Measurements from ENCODE around the gene TIMP2. TPM values are rescaled to one million over a fixed set of nuclear protein-coding genes. Genes with fewer than 3 reads are reported as not detected.
A peak's percentile ranks its signal among the peaks of the same experiment; 100 is the strongest.
"Not testable (repeated sequence)": the region's sequence is repeated elsewhere in the genome, so short reads cannot be mapped to it uniquely, and the experiment has no call there.

Gene TIMP2
- total RNA-seq, 2 experiments from 2014 or later, result 0.35 to 0.43 TPM

- H3K36me3 Mint-ChIP-seq (ENCODE audit: low read depth); H3K27ac Mint-ChIP-seq; H3K4me3 Mint-ChIP-seq; intact Hi-C loops (cut with micrococcal nuclease); H3K27me3 Mint-ChIP-seq (ENCODE audit: low read depth); DNase-seq; H3K9me3 Mint-ChIP-seq: not testable (repeated sequence)
- CTCF ChIA-PET, result interaction anchor here (0.5 to 3.0 kb wide), 5 partner anchors 11 to 736 kb away, joined by 3 to 16 read pairs (median 3); no protein-coding TSS in a partner anchor
- peaks cover 18% of the 10 kb centered on the region for H3K4me1 Mint-ChIP-seq (ENCODE audit: low read depth)
Measured at GRCh38 chr17:78876954-78877517, 48.2 kb downstream of the TIMP2 start.

- CTCF ChIA-PET, result interaction anchor here (0.5 to 3.0 kb wide), 3 partner anchors 10 to 159 kb away, joined by 3 to 16 read pairs (median 3); no protein-coding TSS in a partner anchor
- peaks cover 18% of the 10 kb centered on the region for H3K4me1 Mint-ChIP-seq (ENCODE audit: low read depth)
- intact Hi-C loops (cut with micrococcal nuclease), result no loop called here
- H3K4me3 Mint-ChIP-seq, result no peak overlapping the region
- H3K9me3 Mint-ChIP-seq, result no peaks in the 10 kb centered on the region
- no peaks in the 10 kb centered on the region for H3K27me3 Mint-ChIP-seq (ENCODE audit: low read depth)
- DNase-seq, result no peak
- no peaks in the 10 kb centered on the region for H3K36me3 Mint-ChIP-seq (ENCODE audit: low read depth)
- no peak overlapping the region for H3K27ac Mint-ChIP-seq
Measured at GRCh38 chr17:78876094-78876597, 49.0 kb downstream of the TIMP2 start.

GRCh38 chr17:78875363-78876093 is 49.7 kb downstream of the TIMP2 start:
- H3K36me3 Mint-ChIP-seq (ENCODE audit: low read depth), result no peaks in the 10 kb centered on the region
- H3K27me3 Mint-ChIP-seq (ENCODE audit: low read depth), result no peaks in the 10 kb centered on the region
- CTCF ChIA-PET, result interaction anchor here (0.5 to 3.0 kb wide), 3 partner anchors 9 to 159 kb away, joined by 3 to 16 read pairs (median 3); no protein-coding TSS in a partner anchor
- no peak overlapping the region for H3K27ac Mint-ChIP-seq
- DNase-seq, result no peak
- no peaks in the 10 kb centered on the region for H3K9me3 Mint-ChIP-seq
- H3K4me1 Mint-ChIP-seq (ENCODE audit: low read depth), result peaks cover 18% of the 10 kb centered on the region
- no peak overlapping the region for H3K4me3 Mint-ChIP-seq
- intact Hi-C loops (cut with micrococcal nuclease), result no loop called here

DNA sequence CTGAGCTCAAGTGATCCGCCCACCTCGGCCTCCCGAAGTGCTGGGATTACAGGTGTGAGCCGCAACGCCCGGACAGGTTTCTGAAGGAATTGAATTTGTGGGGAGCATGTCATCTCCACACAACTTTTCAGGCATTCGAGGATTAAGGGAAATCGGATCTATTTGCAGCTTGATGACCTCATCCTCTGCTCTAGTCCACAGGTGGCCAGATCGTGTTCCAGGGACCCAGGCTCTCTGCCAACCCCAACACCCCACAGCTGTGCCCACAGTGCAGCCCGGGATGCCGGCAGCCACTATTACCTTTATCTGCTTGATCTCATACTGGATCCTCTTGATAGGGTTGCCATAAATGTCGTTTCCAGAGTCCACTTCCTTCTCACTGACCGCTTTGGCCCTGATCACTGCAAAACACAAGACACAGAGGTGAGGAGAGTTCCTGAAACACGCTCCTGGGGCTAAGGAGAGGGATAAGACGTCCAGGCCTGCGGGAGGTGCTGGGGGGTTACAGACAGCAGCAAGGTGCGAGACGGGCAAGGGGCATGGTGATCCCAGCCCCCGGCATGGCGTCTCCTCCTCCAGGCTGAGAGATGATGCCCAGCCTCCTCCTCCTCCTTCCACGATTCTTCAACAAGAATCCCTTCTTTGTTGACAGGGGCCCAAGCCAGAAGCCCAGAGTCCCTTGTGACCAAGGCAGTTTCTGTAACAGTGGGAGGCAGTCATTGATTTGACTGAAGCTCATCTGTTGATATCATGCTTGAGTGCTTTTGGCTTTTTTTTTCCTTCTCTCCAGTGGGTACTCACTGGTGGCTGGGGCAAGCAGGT is 51.5 kb downstream of the TIMP2 start:
- H3K27ac Mint-ChIP-seq, result no peak overlapping the region
- H3K4me1 Mint-ChIP-seq (ENCODE audit: low read depth), result peaks cover 5% of the 10 kb centered on the region
- CTCF ChIA-PET, result interaction anchor here (0.6 to 3.0 kb wide), 3 partner anchors 8 to 100 kb away, joined by 3 to 16 read pairs (median 5); no protein-coding TSS in a partner anchor
- H3K27me3 Mint-ChIP-seq (ENCODE audit: low read depth), result no peaks in the 10 kb centered on the region
- no peaks in the 10 kb centered on the region for H3K36me3 Mint-ChIP-seq (ENCODE audit: low read depth)
- DNase-seq, result no peak
- no peaks in the 10 kb centered on the region for H3K9me3 Mint-ChIP-seq
- no peak overlapping the region for H3K4me3 Mint-ChIP-seq
- intact Hi-C loops (cut with micrococcal nuclease), result no loop called here

- CTCF ChIA-PET, result no interaction called here
- no peaks in the 10 kb centered on the region for H3K9me3 Mint-ChIP-seq
- no peaks in the 10 kb centered on the region for H3K4me1 Mint-ChIP-seq (ENCODE audit: low read depth)
Measured at GRCh38 chr17:78872486-78872885, 52.7 kb downstream of the TIMP2 start.

DNA sequence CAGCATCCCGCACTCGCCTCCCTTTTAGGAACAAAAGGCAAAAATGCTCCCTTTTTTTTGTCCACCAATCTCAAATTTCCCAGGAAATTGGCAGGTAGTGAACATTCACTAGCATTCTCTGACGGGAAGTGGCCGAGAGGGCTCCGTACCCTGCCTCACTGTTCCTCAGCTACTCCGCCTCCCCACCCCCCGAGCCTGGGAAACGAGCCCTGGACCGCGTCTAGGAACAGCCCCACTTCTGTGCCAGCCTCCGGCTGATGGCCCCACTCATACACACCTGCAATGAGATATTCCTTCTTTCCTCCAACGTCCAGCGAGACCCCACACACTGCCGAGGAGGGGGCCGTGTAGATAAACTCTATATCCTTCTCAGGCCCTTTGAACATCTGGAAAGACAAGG is 54.6 kb downstream of the TIMP2 start:
- Mint-ChIP-seq H3K36me3 (ENCODE audit: low read depth) (no peaks in the 10 kb centered on the region), H3K9me3 (no peaks in the 10 kb centered on the region), H3K27me3 (ENCODE audit: low read depth) (peaks cover 2% of the 10 kb centered on the region), H3K27ac (no peak overlapping the region), H3K4me3 (no peak overlapping the region), H3K4me1 (ENCODE audit: low read depth) (peaks cover 3% of the 10 kb centered on the region)
- CTCF ChIA-PET, result no interaction called here
- DNase-seq, result no peak
- intact Hi-C loops (cut with micrococcal nuclease), result no loop called here

More at GRCh38 chr17:78872486-78872885, 52.7 kb downstream of the TIMP2 start:
- Mint-ChIP-seq H3K36me3 (ENCODE audit: low read depth) (no peaks in the 10 kb centered on the region), H3K27me3 (ENCODE audit: low read depth) (no peaks in the 10 kb centered on the region), H3K4me3 (no peak overlapping the region), H3K27ac (no peak overlapping the region)
- intact Hi-C loops (cut with micrococcal nuclease), result no loop called here
- DNase-seq, result no peak

- Mint-ChIP-seq H3K27ac (no peak overlapping the region), H3K36me3 (ENCODE audit: low read depth) (no peaks in the 10 kb centered on the region), H3K4me3 (no peak overlapping the region), H3K4me1 (ENCODE audit: low read depth) (peaks cover 3% of the 10 kb centered on the region), H3K27me3 (ENCODE audit: low read depth) (peaks cover 2% of the 10 kb centered on the region), H3K9me3 (no peaks in the 10 kb centered on the region)
- CTCF ChIA-PET, result no interaction called here
- no peak for DNase-seq
- intact Hi-C loops (cut with micrococcal nuclease), result no loop called here
Measured at GRCh38 chr17:78868391-78868790, 56.8 kb downstream of the TIMP2 start.

- intact Hi-C loops (cut with micrococcal nuclease); DNase-seq; H3K27ac Mint-ChIP-seq; H3K4me3 Mint-ChIP-seq; H3K4me1 Mint-ChIP-seq (ENCODE audit: low read depth); H3K27me3 Mint-ChIP-seq (ENCODE audit: low read depth); H3K9me3 Mint-ChIP-seq; H3K36me3 Mint-ChIP-seq (ENCODE audit: low read depth): not testable (repeated sequence)
- CTCF ChIA-PET, result interaction anchor here (1.7 to 2.7 kb wide), 3 partner anchors 8 to 104 kb away, joined by 5 to 31 read pairs (median 16); no protein-coding TSS in a partner anchor
Measured at GRCh38 chr17:78867046-78867445, 58.1 kb downstream of the TIMP2 start.

DNA sequence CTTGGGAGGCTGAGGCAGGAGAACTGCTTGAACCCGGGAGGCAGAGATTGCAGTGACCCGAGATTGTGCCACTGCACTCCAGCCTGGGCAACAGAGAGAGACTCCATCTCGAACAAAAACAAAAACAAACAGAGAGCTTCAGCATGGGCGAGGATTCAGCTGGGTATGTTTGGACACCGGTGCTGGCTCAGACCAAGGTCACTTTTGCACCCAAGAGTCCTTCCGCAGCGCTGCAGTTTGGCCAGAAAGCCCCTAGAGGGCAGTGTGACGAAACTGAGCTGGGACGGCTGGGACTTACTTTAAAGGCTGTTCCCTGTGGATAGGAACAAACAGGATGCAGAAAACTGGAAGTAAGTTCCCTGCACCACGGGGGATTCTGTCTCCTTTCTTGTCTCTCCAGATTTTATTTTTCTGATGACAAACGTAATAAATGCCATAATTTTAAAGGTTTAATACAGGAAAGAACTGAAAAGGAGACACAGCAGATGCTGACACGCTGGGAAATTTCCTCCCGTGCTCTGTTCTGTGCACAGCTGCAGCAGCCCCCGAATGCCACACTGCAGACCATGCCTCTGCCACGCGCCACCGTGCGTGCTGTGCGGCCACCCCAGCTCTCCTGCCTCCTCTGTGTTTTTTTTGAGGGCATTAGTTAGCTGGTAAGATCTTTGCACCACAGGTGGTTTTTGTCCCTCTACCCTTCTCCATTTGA is 59.4 kb downstream of the TIMP2 start:
- CTCF ChIA-PET, result interaction anchor here (0.6 to 2.7 kb wide), 26 partner anchors 9 to 1262 kb away, joined by 3 to 31 read pairs (median 4); partner anchors contain the start of gene CEP295NL
- Mint-ChIP-seq H3K36me3 (ENCODE audit: low read depth) (no peaks in the 10 kb centered on the region), H3K4me3 (no peak overlapping the region), H3K4me1 (ENCODE audit: low read depth) (peaks cover 3% of the 10 kb centered on the region), H3K9me3 (no peaks in the 10 kb centered on the region), H3K27ac (no peak overlapping the region), H3K27me3 (ENCODE audit: low read depth) (peaks cover 2% of the 10 kb centered on the region)
- peak; percentile 76 for DNase-seq
- intact Hi-C loops (cut with micrococcal nuclease), result loop anchor here (1.0 kb wide), 2 partner anchors 59 to 105 kb away; partner anchors contain the start of gene TIMP2

GRCh38 chr17:78864117-78864516 is 61.1 kb downstream of the TIMP2 start:
- Mint-ChIP-seq H3K9me3 (no peaks in the 10 kb centered on the region), H3K27ac (no peak overlapping the region), H3K4me3 (no peak overlapping the region), H3K27me3 (ENCODE audit: low read depth) (peaks cover 2% of the 10 kb centered on the region), H3K4me1 (ENCODE audit: low read depth) (peaks cover 3% of the 10 kb centered on the region), H3K36me3 (ENCODE audit: low read depth) (no peaks in the 10 kb centered on the region)
- intact Hi-C loops (cut with micrococcal nuclease), result no loop called here
- CTCF ChIA-PET, result interaction anchor here (1.2 to 2.2 kb wide), 2 partner anchors 86 to 107 kb away, joined by 3 to 13 read pairs; no protein-coding TSS in a partner anchor
- no peak for DNase-seq

DNA sequence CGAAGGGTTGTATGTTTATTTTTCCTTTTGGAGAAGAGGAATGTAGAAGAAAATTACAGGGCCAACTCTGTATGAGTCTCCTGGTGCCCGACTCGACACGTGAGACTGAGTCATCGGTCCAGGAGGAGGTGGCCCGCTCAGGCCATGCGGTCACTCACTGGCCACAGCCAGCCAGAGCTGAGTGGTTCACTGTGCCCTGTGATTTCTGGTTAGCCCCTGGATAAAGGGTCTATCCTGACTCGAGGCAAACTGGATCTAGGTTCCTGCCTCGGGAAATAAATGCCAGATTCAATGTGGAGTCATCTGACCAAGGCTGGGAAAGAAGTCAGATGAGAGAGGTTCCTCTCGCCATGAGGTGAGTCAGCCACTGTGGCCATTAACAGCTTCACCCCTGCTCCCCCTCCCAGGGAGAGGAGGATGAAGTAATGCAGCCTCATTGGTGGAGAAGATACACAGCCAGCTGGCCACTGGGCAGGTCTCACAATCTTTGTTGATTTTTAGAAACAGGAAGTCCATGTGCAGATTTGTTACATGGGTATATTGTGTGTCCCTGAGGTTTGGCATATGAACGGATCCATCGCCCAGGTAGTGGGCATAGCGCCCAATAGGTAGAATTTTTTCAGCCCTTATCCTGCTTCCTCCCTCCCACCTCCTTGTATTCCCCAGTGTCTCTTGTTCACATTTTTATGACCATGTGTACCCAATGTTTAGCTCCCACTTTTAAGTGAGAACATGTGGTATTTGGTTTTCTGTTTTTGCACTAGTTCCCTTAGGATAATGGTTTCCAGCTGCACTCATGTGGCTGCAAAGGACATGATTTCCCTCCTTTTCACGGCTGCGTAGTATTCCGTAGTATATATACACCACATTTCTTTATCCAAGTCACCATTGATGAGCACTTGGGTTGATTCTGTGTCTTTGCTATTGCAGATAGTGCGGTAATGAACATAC is 62.8 kb downstream of the TIMP2 start:
- no peak overlapping the region for H3K27ac Mint-ChIP-seq
- CTCF ChIA-PET, result interaction anchor here (2.2 kb wide), 1 partner anchor 109 kb away, joined by 13 read pairs; no protein-coding TSS in a partner anchor
- no peaks in the 10 kb centered on the region for H3K9me3 Mint-ChIP-seq
- H3K4me3 Mint-ChIP-seq, result no peak overlapping the region
- peaks cover 2% of the 10 kb centered on the region for H3K27me3 Mint-ChIP-seq (ENCODE audit: low read depth)
- peaks cover 3% of the 10 kb centered on the region for H3K4me1 Mint-ChIP-seq (ENCODE audit: low read depth)
- intact Hi-C loops (cut with micrococcal nuclease), result no loop called here
- no peaks in the 10 kb centered on the region for H3K36me3 Mint-ChIP-seq (ENCODE audit: low read depth)
- no peak for DNase-seq
